Heart left ventricle (tissue), 13 donors: Measurements from ENCODE around the gene HLA-B.
A peak's percentile ranks its signal among the peaks of the same experiment; 100 is the strongest.

Experiments
- CTCF ChIP-seq, 12 donors: fragments of 200-600 bp; sonication (generic) in 4 of 12; IDR thresholded peaks; one replicate each; pipeline versions ENCODE4 v1.5.0 to v1.8.0; 2018 to 2022; ENCODE audit warnings: antibody characterized with exemption in 12 of 12, mild to moderate bottlenecking in 5 of 12
- POLR2A ChIP-seq, 2 donors: fragments of 450-650 bp; IDR thresholded peaks; one replicate each; pipeline ENCODE4 v1.6.1; 2017; ENCODE audit warnings: antibody characterized with exemption in 2 of 2, mild to moderate bottlenecking in 2 of 2, moderate library complexity in 2 of 2
- donor health status: ischemic (EF 13 %, LVEDD 7.1; RV severe dilation, severe dysfunction).
- donor health status: DM: no; HTN: yes; CAD: no.
- donor health status: DM: no; HTN: no; CAD: no.
- donor health status: ischemic (EF 25% LVEDD 6.9; RV normal size, moderate dysfunction).
- donor health status: ischemic (EF 25% LVEDD 5.7; RV mildly dilated, moderate dysfunction).
- donor health status: ischemic (EF 35%, LVEDD 5.7; RV mildly dilated, moderate dysfunction).
- donor health status: nonischemic (EF 11% LVEDD 7.7; RV severe dilation, severe dysfunction).
- donor health status: DM: yes; HTN: yes; CAD: no.
- donor health status: PGD.
- donor health status: ischemic (EF 29% LVEDD 5.4; RV normal size, mild dysfunction).
- donor health status: nonischemic (EF 23%, LVEDD 6.1; RV moderate dilation, normal function).

- TF ChIP-seq POLR2A (IDR thresholded peaks at IDR 0.05): no peak
- peak; percentile 80 to 97 (median 92) for TF ChIP-seq CTCF (IDR thresholded peaks at IDR 0.05)
Measured at GRCh38 chr6:31366693-31367470, 9.9 kb upstream of the HLA-B start.
